Naive thymus-derived CD8-positive, alpha-beta T cell (primary cell): ENCODE results near the gene EIF3M. TPM values are rescaled to one million over a fixed set of nuclear protein-coding genes. Genes with fewer than 3 reads are reported as not detected.

Experiments used
- polyA plus RNA-seq, 3 donors: library from polyadenylated mRNA; unstranded; fragments of 300-500 nt; fragmentation: Illumina TruSeq; gene quantifications; one replicate each; pipeline ENCODE4 v1.2.3, GENCODE V29; 2021
- total RNA-seq, 8 experiments: library from RNA in 2 of 8; stranded (reverse) in 2 of 8; gene quantifications; one replicate each; pipeline ENCODE4 v1.2.3 and lab custom pipeline; 2021 to 2026

EIF3M gene
- total and polyA plus RNA-seq, 5 experiments from 2014 or later = 244 to 285 (median 275) TPM

Other genes with a start within 250 kb of the EIF3M start
- gene WT1, start 148.3 kb upstream of the EIF3M start, total RNA-seq = not detected
- not detected for gene WT1, start 148.3 kb upstream of the EIF3M start, polyA plus RNA-seq
- gene CCDC73, start 210.8 kb downstream of the EIF3M start, total RNA-seq = not detected
- not detected for gene CCDC73, start 210.8 kb downstream of the EIF3M start, polyA plus RNA-seq
- not detected for gene PRRG4, start 246.1 kb downstream of the EIF3M start, total RNA-seq
- not detected for gene PRRG4, start 246.1 kb downstream of the EIF3M start, polyA plus RNA-seq